SH-SY5Y (cell line): ENCODE results near the gene SHISA7.

Source experiments
- GATA2 ChIP-seq: IDR thresholded peaks from 2 replicates; pipeline ENCODE4 v1.6.1; 2011; ENCODE audit warnings: mild to moderate bottlenecking, low read depth, low read length
- GATA3 ChIP-seq: IDR thresholded peaks from 2 replicates; pipeline ENCODE4 v1.6.1; 2011; ENCODE audit warnings: low read depth, mild to moderate bottlenecking, low read length, moderate library complexity

Gene SHISA7

GRCh38 chr19:55474269-55475265 lies 31.5 kb upstream of the SHISA7 start:
- TF ChIP-seq GATA3 (no peak), GATA2 (no peak)

- no peak for TF ChIP-seq GATA3
- TF ChIP-seq GATA2, result no peak
Measured at GRCh38 chr19:55473225-55474012, 30.3 kb upstream of the SHISA7 start.

- TF ChIP-seq GATA3, result no peak
- TF ChIP-seq GATA2, result no peak
Measured at GRCh38 chr19:55472463-55472862, 29.4 kb upstream of the SHISA7 start.

DNA sequence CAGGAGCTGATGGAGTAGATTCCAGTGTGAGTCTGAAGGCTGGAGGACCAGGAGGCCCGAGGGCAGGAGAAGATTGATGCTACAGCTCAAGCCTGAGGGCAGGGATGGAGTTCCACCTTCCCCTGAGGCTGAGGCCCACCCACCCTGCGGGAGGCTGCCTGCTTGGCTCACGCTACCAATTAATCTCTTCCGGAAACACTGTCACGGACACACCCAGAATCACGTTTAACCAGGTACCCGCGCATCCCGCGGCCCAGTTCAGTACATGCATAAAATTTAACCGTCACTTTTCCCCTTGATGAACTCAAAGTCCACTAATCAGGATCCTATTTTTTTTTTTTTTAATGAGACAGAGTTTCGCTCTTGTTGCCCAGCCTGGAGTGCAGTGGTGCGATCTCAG lies 28.2 kb upstream of the SHISA7 start:
- TF ChIP-seq GATA3 (no peak), GATA2 (no peak)

GRCh38 chr19:55468054-55468393 lies 24.9 kb upstream of the SHISA7 start:
- TF ChIP-seq GATA3 (no peak), GATA2 (no peak)

DNA sequence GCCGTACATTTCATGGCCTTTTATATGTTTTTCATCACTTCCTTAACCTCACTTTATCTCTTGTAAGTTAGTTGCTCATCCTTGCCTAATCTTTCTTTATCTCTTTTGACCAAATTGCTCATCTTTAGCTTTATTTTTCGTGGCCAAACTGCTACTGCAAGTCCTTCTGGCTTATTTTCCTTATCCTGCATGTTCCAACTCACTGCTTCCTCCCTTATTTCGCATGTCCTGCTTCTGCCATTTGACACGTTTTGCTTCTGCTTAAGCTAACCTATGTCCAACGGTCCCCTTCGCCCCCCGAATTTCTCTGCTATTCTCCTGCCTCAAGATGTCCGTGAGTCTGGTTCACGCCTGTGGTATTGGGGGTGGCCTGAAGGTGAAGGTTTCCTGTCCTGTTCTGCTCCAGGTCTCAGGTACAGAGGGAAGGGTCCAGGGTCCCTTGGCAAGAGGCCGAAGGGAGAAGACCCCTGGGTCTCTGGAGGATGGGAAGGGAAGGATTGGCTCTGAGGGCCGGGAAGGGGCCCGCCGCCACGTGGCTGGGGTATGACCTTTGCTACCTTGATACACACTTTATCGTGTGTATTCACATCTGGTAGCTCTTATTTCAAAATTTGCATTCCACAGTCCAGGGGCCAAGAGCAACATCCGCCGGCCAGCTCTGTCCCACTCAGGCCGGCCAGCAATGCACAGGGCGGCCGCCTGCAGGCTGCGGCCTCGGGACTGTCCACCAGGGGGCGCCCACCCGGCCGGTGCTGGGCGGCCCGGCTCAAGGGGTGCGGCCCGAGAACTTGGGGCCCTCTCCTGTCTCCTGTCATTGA lies 24.3 kb upstream of the SHISA7 start:
- TF ChIP-seq GATA2, result no peak
- TF ChIP-seq GATA3, result no peak

DNA sequence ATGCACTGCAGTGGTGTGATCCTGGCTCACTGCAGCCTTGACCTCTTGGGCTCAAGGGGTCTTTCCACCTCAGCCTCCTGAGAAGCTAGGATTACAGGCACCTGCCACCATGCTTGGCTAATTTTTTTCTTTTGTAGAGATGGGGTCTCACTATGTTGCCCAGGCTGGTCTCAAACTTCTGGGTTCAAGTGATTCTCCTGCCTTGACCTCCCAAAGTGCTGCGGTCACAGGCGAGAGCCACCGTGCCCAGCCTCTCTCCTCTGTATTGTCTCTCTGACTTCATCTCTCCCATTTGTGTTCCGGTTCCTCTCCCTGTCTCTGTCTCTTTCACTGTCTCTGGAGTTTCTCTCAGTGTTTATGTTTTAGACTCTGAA lies 23.1 kb upstream of the SHISA7 start:
- TF ChIP-seq GATA3, result no peak

GRCh38 chr19:55465460-55466240 lies 22.6 kb upstream of the SHISA7 start:
- TF ChIP-seq GATA3, result no peak
- no peak; the same call in 1 of the 2 replicates for TF ChIP-seq GATA2

GRCh38 chr19:55464662-55465054 lies 21.6 kb upstream of the SHISA7 start, which contains the start of gene C19orf85:
Gene C19orf85 (minus strand): TSS chr19:55464751. CDS start chr19:55464554, 197 bp downstream.
- no peak for TF ChIP-seq GATA2
- TF ChIP-seq GATA3, result no peak

GRCh38 chr19:55464039-55464661 lies 21.1 kb upstream of the SHISA7 start:
- no peak for TF ChIP-seq GATA2
- no peak for TF ChIP-seq GATA3

- TF ChIP-seq GATA3 (no peak), GATA2 (no peak)
Measured at GRCh38 chr19:55463583-55464031, 20.5 kb upstream of the SHISA7 start.

DNA sequence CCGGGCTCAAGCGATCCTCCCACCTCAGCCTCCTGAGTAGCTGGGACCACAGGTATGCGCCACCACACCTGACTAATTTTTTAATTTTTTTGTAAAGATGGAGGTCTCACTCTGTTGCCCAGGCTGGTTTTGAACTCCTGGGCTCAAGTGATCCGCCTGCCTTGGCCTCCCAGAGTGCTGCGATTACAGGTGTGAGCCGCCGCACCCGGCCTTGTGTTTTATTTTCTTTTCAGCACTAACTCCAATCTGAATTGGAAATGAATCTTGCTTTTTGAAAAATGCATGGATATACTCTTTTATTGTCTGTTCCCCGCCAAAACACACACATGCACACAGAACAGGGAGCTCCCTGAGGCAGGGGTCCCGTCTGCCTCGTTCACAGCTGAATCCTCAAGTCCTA lies 19.6 kb upstream of the SHISA7 start:
- TF ChIP-seq GATA3 (no peak), GATA2 (no peak)

DNA sequence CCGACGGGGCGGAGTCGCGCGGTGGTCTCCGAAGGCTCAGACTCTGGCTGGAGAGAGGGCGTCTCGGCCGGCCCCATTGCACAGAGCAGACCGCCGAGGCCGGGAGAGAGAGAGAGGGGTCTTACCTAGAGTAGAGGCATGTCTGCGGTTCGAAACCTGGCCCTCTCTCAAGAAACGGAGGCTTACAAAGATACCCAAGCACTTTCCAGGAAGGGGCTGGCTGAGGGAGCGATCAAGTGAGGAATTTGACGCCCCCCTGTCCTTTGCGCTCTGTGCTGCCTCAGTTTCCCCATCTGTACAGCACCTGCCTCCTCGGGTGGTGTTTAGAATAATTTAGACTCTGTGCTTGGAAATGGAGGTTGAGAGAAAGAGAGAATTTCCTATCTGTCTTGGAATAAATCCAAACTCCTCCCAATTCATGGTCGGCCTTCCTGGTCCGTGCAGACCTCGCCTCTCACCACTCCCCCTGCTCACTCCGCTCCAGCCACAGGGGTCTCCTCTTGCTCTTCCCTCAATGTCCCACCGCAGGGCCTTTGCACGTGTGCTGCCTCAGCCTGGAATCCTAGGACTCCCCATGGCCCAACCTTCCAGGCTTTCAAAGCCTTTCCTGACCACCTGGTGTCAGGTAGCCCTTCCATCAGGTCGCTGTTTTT lies 19.0 kb upstream of the SHISA7 start:
- TF ChIP-seq GATA3, result no peak
- TF ChIP-seq GATA2, result no peak
